Large intestine (tissue), 3 donors: Measurements from ENCODE around the gene DLGAP4. TPM values are rescaled to one million over a fixed set of nuclear protein-coding genes. Genes with fewer than 3 reads are reported as not detected.

Experiments
- DNase-seq, 2 donors: peaks; one replicate each; pipeline versions ENCODE4 v3.0.0 to v3.0.0-alpha.2; 2013
- H3K27ac ChIP-seq: one replicate; pipeline ENCODE4 v1.5.1; 2013; ENCODE audit warnings: low read length
- H3K27me3 ChIP-seq: 2 replicates; pipeline ENCODE4 v1.6.1; 2013; ENCODE audit warnings: low read length; ENCODE audit not compliant: control insufficient read depth, insufficient read depth
- H3K36me3 ChIP-seq: 2 replicates; pipeline ENCODE4 v1.6.1; 2013; ENCODE audit warnings: low read length; ENCODE audit not compliant: control insufficient read depth, insufficient read depth
- H3K4me1 ChIP-seq: one replicate; pipeline ENCODE4 v1.6.1; 2013; ENCODE audit warnings: low read length; ENCODE audit not compliant: control insufficient read depth, insufficient read depth
- H3K4me3 ChIP-seq: one replicate; pipeline ENCODE4 v1.5.1; 2013; ENCODE audit warnings: low read length
- H3K9me3 ChIP-seq: one replicate; pipeline ENCODE4 v1.6.1; 2013; ENCODE audit warnings: mild to moderate bottlenecking, low read depth, low read length, moderate library complexity; ENCODE audit not compliant: control insufficient read depth
- WGBS: methylation state at CpG from one replicate; pipeline ENCODE4 v1.1.5; 2013; ENCODE audit warnings: low lambda C conversion rate; ENCODE audit not compliant: insufficient coverage; 5-methylcytosine and 5-hydroxymethylcytosine counted together
- polyA plus RNA-seq: library from polyadenylated mRNA; unstranded; fragments of 120-200 nt; gene quantifications from one replicate; pipeline ENCODE4 v1.2.1, GENCODE V29; 2013

DLGAP4 gene
- polyA plus RNA-seq, 1 donor: 43.1 TPM

DNA sequence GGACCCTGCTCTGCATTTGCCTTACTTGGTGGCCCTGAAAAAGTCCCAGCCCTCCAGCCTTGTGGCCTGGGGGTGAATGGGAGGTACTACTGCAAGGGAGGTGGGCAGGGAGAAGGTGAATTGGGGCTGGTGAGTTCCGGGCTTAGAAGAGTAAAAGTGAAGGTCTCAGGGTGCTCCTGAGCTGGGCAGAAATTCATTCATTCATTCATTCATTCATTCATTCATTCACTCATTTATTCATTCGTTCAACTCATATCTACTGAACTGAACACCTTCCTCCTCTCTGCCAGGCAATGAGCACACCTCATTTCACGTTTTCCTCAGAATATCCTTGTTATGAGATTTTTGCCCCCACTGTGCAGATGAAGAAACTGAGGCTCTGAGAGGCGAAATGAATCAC is 6.7 kb upstream of the DLGAP4 start:
- H3K36me3 ChIP-seq: no peaks in the 10 kb centered on the region
- peaks cover 33% of the 10 kb centered on the region for H3K27me3 ChIP-seq
- WGBS: 100% methylated on average over 2 of the region's 4 CpGs
- no peak overlapping the region for H3K27ac ChIP-seq
- no peaks in the 10 kb centered on the region for H3K9me3 ChIP-seq
- no peak for DNase-seq
- no peaks in the 10 kb centered on the region for H3K4me1 ChIP-seq
- no peak overlapping the region for H3K4me3 ChIP-seq

DNA sequence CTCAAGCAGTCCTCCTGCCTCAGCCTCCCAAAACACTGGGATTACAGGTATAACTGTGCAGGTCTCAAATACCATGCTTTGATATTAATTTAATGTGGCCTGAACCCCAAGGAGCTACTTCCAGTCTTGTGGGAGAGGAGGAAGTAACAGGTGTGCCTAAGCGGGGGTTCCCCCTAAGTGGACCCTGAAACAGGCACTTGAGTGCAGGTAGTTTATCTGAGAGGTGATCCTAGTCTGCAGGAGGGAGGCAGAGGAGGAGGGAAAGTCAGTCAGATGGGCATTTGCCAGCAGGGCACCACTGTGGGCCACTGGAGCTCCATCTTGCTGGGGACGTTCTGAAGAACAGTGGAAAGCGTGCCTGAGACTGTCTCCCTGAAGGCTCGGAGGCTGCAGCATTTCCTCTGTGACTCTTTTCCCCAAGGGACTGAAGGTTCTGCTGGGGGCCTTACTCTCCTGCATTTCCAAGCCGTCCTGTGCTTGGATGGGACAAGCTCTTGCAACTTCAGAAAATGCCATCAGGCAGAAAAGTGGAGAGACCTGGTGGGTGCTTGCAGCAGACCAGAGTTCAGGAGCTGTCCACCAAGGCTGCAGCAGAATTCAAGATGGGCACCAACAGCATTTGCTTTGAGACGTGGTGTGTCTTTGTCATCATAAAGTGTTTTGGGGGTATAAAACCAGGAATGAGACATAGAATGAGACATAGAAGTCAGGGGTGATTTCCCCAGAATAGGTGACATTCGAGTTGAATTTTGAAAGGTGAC is 4.6 kb upstream of the DLGAP4 start:
- H3K27me3 ChIP-seq: peaks cover 49% of the 10 kb centered on the region
- no peak overlapping the region for H3K4me3 ChIP-seq
- no peak overlapping the region for H3K27ac ChIP-seq
- H3K9me3 ChIP-seq: peaks cover 2% of the 10 kb centered on the region
- H3K4me1 ChIP-seq: peaks cover under 1% of the 10 kb centered on the region
- no CpG with 5 or more reads among the region's 7 CpGs for WGBS
- no peaks in the 10 kb centered on the region for H3K36me3 ChIP-seq
- no peak for DNase-seq

DNA sequence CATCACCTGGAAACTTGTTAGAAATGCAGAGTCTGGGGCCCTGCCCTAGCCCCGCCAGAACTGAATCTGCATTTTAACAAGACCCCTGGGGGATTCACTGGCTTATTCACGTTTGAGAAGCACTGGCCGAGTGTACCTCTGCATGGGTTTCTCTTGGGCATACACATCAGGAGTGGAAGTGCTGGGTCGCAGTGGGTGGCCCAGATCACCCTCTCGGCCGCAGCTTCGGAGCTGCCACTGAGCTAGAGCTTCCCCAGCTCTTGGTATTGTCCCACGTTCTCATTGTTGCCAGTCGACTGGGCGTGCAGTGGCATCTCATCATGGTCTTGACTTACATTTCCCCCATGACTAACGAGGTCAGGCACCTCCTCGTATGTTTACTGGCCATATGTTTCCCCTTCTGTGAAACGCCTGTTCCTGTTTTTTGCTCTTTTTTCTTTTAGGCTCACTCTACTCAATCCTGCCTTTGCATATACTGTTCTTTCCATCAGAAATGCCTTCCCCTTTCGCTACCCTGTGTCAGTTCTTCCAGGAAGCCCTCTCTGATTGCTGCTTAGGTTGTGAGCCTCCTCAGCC is 3.0 kb upstream of the DLGAP4 start:
- no peak for DNase-seq
- Histone ChIP-seq H3K4me1 (peaks cover 4% of the 10 kb centered on the region), H3K36me3 (no peaks in the 10 kb centered on the region), H3K4me3 (no peak overlapping the region), H3K9me3 (peaks cover 8% of the 10 kb centered on the region), H3K27ac (no peak overlapping the region), H3K27me3 (peaks cover 65% of the 10 kb centered on the region)
- WGBS: 59% methylated on average over 4 of the region's 14 CpGs

DNA sequence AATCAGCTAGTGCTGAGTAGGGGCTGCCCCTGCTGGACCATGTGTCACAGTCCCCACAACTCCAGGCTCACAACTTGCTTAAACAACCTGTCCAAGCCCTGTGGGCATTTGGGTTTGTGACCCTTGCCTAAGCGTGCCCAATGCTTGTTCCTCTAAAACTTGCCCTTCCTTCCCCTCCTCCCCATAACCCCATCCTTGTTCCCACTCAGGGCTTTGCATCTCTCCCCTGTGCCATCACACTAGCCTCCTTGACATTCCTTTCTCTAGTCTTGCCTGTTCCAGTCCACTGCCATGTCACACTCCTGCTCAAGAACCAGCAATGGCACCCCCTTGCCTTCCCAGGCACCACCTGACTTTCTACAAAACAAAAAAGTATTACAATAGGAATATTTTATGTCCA is 2.3 kb upstream of the DLGAP4 start:
- Histone ChIP-seq H3K36me3 (no peaks in the 10 kb centered on the region), H3K27me3 (peaks cover 71% of the 10 kb centered on the region), H3K4me1 (peaks cover 4% of the 10 kb centered on the region), H3K27ac (no peak overlapping the region), H3K4me3 (no peak overlapping the region), H3K9me3 (peaks cover 8% of the 10 kb centered on the region)
- DNase-seq: no peak
- no CpG with 5 or more reads among the region's 1 CpG for WGBS

DNA sequence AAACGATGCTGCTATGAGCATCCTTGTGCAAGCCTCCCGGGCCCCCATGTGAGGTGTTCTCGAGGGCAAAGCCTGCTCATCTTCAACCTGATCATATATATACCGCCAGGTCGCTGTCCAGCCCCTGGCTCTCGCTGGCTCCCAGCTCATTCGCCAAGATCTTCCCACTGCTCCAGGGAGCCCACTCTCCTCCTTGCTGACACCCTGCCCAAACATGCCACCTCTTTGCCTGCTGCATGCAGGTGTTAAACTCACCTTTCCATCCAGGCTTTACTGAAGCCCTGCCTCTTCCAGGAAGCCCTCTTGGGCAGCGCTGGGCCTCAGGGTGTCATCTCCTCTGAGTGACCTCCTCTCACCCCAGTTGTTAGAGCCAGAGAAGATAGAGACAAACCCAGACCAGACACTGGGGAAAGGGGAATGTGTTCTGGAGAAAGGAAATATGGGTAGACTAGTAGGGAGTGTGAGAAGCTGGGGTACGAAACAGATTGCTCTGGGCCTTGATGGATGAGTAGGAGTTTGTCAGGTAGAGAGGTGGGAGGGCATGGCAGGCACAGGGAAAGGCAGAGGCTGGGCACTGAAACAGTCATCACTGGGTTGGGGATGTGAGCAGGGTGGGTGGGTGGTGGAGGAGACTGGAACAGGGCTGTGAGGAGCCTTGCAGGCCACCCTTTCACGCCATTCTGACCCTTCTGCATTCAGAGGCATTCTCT is 1.2 kb upstream of the DLGAP4 start:
- WGBS: 50% methylated on average over 1 of the region's 10 CpGs
- DNase-seq: no peak
- no peak overlapping the region for H3K27ac ChIP-seq
- peaks cover 4% of the 10 kb centered on the region for H3K4me1 ChIP-seq
- H3K9me3 ChIP-seq: peaks cover 8% of the 10 kb centered on the region
- no peak overlapping the region for H3K4me3 ChIP-seq
- H3K27me3 ChIP-seq: peaks cover 78% of the 10 kb centered on the region
- H3K36me3 ChIP-seq: no peaks in the 10 kb centered on the region

DNA sequence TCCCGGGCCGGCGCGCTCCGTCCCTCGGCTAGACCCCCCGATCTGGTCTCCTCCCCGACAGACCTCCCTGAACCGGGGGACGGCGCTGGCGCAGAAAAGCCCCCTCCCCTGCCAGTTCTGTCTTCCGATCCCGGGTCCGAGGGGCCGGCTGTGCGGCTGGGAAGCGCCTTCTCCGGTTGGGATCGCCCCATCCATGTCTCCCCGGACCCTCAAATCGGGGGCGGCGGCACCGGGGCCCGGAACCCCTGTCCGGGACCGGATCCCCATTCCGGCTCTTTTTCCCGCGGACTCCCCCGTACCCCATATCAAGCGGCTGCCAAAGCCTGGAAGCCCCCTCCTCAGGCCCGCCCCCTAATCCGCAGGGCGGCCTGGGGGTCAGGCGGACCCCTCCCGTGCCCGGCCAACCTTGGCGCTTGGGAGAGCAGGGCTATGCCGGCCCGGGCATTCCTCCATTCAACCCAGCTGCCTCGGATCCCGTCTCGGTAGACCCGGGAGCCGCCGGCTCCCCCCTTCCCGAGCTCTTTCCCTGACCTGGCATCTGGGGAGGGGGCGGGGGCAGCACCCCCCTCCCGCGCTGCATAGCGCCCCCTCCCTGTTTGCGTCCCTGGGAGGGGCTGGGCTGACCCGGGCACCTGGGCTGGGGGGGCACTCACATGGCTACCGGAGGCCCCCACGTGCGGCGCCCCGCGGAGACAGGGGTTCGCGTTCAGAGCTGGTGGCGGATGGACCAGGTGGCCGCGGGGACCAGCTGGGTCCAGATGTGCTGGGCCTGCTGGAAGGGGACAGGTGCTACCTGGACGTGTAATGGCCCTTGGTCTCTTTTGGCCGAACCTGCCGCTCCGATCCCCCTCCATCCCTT is 643 bp downstream of the DLGAP4 start:
- WGBS: no CpG with 5 or more reads among the region's 70 CpGs
- Histone ChIP-seq H3K36me3 (no peaks in the 10 kb centered on the region), H3K4me1 (peaks cover 4% of the 10 kb centered on the region), H3K27me3 (peaks cover 79% of the 10 kb centered on the region), H3K27ac (no peak overlapping the region), H3K9me3 (peaks cover 8% of the 10 kb centered on the region), H3K4me3 (peak overlapping the region; percentile 23)
- DNase-seq: no peak

DNA sequence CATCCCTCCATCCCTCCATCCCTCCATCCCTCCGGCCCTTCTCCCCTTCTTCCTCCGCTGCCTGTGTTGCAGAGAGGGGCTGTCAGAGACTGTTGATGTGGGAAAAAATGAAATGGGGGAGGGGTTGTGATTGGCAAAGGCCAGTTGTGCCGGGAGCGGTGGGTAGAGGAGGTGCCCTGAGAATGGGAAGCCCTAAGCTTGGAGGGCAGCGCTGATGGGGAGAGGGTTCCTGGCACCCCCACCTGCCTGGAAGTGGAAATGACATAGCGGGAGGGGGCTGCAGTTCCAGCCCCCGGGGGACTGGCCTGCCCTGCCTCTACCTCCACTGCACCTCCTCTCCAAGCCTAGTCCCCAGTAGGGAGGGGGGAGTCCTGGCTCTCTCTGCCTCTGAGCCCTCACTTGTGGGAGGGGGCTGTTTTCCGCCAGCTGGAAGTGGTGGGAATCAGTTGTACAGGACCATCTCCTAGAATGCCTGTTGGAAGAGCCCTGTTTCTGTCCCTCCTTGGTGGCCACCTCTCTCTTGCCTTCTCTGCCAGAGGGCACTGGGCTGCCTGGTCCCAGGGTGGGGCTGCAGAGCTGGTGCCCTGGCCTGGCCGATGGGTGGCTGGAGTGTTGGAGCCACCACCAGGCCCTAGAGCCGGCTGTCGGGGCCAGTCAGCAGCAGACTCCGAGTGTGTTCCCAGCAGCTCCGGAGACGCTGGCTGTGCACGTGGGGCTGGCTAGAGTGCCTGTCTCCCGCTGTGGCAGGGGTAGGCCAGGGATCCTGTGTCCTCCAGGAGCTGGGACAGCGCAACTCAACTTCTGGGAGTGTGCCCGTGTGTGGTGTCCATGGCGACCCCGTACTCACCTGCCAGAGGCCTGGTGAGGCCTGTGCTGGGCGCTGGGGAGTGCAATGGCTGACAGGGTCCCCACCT is 1.5 kb downstream of the DLGAP4 start:
- DNase-seq: no peak
- no peaks in the 10 kb centered on the region for H3K36me3 ChIP-seq
- H3K4me1 ChIP-seq: peaks cover 4% of the 10 kb centered on the region
- H3K27ac ChIP-seq: no peak overlapping the region
- H3K4me3 ChIP-seq: no peak overlapping the region
- WGBS: 17% methylated on average over 1 of the region's 21 CpGs
- H3K27me3 ChIP-seq: peaks cover 80% of the 10 kb centered on the region
- H3K9me3 ChIP-seq: peaks cover 8% of the 10 kb centered on the region

DNA sequence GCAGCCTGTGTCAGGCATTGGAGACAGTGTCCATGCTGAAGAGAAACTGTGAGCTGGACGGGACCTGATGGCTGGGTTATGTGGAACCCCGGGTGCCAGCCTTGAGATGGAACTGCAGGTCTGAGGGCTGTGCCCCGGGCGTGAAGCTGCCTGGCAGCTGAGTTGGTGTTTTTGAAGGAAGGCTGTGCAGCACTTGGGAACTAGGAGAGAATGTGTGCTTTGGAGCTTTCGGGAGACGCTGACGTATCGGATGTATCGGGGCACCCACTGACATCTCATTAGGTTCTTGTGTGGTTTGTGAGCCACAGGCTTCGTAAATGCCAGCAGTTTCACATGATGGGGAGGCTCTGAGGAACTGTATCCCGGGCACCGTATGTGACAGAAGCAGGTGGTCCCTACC is 2.2 kb downstream of the DLGAP4 start:
- Histone ChIP-seq H3K9me3 (peaks cover 8% of the 10 kb centered on the region), H3K27ac (no peak overlapping the region), H3K4me1 (peaks cover 4% of the 10 kb centered on the region), H3K27me3 (peaks cover 80% of the 10 kb centered on the region), H3K4me3 (no peak overlapping the region), H3K36me3 (no peaks in the 10 kb centered on the region)
- no peak for DNase-seq
- 80% methylated on average over 1 of the region's 12 CpGs for WGBS

DNA sequence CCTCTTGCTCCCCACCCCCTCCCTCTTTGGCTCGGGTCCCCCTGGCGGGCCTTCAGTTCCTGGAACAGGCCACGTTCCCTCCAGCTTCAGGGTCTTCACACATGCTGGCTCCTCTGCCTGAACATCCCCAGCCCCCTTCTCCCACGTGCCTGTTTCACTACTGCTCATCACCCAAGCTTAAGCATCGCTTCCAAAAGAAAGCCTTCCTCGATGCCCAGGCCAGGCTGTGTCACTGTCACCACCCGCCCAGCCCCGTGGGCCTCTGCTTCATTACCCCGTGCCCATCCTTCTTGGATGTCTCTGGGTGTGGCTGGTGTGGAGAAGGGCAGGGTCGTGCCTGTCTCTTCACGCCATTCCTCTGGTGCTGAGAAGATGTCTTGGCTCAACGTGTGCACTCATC is 2.8 kb downstream of the DLGAP4 start:
- 20% methylated on average over 1 of the region's 12 CpGs for WGBS
- H3K4me1 ChIP-seq: peaks cover 4% of the 10 kb centered on the region
- H3K4me3 ChIP-seq: no peak overlapping the region
- no peak overlapping the region for H3K27ac ChIP-seq
- no peaks in the 10 kb centered on the region for H3K36me3 ChIP-seq
- peaks cover 74% of the 10 kb centered on the region for H3K27me3 ChIP-seq
- H3K9me3 ChIP-seq: peaks cover 8% of the 10 kb centered on the region
- no peak for DNase-seq
